BLaER1 treated with 17β-estradiol and CSF1 and Interleukin-3, amounts not matched to agents 10 nM and 100 nM (cell line): ENCODE data around the gene P4HB.

Experiments used
- H3K27ac ChIP-seq, 11 experiments: shearing (Covaris generic); formaldehyde crosslinking; 2 replicates each; pipeline ENCODE4 v1.8.1; 2022
- H3K27me3 ChIP-seq, 11 experiments: shearing (Covaris generic); formaldehyde crosslinking; 2 replicates each; pipeline ENCODE4 v1.8.1; 2022
- H3K36me3 ChIP-seq, 11 experiments: shearing (Covaris generic); formaldehyde crosslinking; 2 replicates each; pipeline ENCODE4 v1.8.1; 2022
- H3K4me1 ChIP-seq, 10 experiments: shearing (Covaris generic); formaldehyde crosslinking; 2 replicates each; pipeline ENCODE4 v1.8.1; 2022
- H3K4me2 ChIP-seq, 11 experiments: shearing (Covaris generic); formaldehyde crosslinking; 2 replicates each; pipeline ENCODE4 v1.8.1; 2022
- H3K4me3 ChIP-seq, 10 experiments: shearing (Covaris generic); formaldehyde crosslinking; 2 replicates each; pipeline ENCODE4 v1.8.1; 2022
- H3K9ac ChIP-seq, 11 experiments: shearing (Covaris generic); formaldehyde crosslinking; 2 replicates each; pipeline ENCODE4 v1.8.1; 2022
- H3K9me3 ChIP-seq, 11 experiments: shearing (Covaris generic); formaldehyde crosslinking; replicated peaks in 1 of 11; 2 replicates each; pipeline ENCODE4 v1.8.1; 2022
- H4K20me1 ChIP-seq, 11 experiments: shearing (Covaris generic); formaldehyde crosslinking; 2 replicates each; pipeline ENCODE4 v1.8.1; 2022
- Cebpa-rat ChIP-seq, 11 experiments: shearing (Covaris generic); IDR thresholded peaks; 2 replicates each; pipeline ENCODE4 v1.8.1; 2022

Gene P4HB

DNA sequence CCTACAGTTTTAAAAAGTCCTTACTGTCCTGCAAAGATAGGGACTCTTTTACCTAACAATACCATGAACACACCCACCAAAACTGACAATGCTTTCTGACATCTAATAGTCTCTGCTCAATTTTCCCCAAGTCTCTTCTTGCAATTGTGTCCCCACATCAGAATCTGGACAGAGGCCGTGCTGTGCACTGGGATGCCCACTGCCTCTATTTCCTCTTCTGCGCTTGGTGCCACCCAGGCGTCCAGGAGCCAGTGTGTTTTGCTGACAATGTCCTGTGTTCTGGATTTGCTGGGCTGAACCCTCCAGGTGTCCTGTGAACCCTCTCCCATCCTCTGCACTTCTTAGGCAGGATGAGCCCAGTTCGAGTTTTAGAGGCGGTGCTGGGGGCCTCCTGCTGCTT lies 17.2 kb upstream of the P4HB start:
- no peak overlapping the region for H3K9ac ChIP-seq
- no peak overlapping the region for H3K4me3 ChIP-seq
- TF ChIP-seq Cebpa-rat (IDR thresholded peaks at IDR 0.05) = no peak
- H4K20me1 ChIP-seq = peaks cover 0 to 27% (median 5%) of the 10 kb centered on the region in 11 experiments; a peak in 8 of 22 replicates
- no peaks in the 10 kb centered on the region for H3K27me3 ChIP-seq
- no peaks in the 10 kb centered on the region for H3K9me3 ChIP-seq
- peaks cover 49 to 64% (median 57%) of the 10 kb centered on the region in 11 experiments for H3K36me3 ChIP-seq
- no peak overlapping the region for H3K27ac ChIP-seq
- H3K4me2 ChIP-seq = no peak overlapping the region
- peaks cover 8 to 15% (median 13%) of the 10 kb centered on the region in 10 experiments for H3K4me1 ChIP-seq

DNA sequence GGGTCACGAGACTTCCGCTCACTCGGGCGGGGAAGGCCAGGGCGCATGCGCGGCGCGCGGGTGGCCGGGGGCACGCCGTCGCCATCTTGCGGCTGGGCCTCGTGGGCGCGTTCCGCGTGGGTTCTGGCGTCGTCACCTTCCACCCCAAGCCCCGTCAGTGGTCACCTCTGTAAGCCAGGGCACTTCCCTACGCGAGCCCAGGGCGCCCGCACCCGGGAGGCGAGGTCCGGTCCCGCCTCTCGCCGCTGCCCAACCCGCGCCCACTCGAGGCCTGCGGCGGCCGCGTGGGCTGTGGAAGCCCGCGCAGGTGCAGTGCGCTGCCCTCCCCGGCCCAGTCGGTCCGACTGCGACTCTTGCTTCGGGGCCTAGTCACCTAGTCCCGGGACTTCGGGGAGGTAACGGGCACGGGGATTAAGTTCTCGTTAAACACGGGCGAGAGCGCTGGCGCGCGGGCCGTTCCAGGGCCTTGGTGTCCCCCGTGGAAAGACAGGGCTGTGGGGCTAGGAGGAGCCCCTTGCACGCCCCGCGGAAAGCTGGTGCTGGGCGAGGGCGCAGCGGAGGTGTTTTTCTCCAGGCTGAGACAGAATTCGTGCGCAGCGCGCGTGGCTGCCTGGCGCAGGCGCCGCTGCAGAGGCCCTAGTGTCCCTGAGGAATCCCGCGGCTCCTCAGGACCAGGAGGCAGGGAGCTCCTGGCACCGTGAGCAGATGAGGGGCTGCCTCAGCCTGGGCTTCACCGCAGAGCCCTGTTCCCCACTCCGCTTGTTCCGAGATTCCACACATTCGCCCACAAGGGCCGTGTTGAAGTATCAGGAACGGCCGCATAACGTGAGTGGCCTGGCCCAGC lies 11.3 kb upstream of the P4HB start:
- H3K4me1 ChIP-seq = peaks cover 41 to 58% (median 53%) of the 10 kb centered on the region in 10 experiments
- no peaks in the 10 kb centered on the region for H3K9me3 ChIP-seq
- peak overlapping the region; percentile 91 to 100 (median 96) for H3K4me2 ChIP-seq
- peak overlapping the region; percentile 95 to 100 (median 100) for H3K9ac ChIP-seq
- peak overlapping the region; percentile 96 to 100 (median 100) for H3K27ac ChIP-seq
- H3K4me3 ChIP-seq = peak overlapping the region; percentile 76 to 99 (median 96)
- H3K36me3 ChIP-seq = peaks cover 24 to 39% (median 33%) of the 10 kb centered on the region in 11 experiments
- no peaks in the 10 kb centered on the region for H3K27me3 ChIP-seq
- no peak for TF ChIP-seq Cebpa-rat (IDR thresholded peaks at IDR 0.05)
- peaks cover 38 to 42% (median 41%) of the 10 kb centered on the region in 11 experiments for H4K20me1 ChIP-seq

DNA sequence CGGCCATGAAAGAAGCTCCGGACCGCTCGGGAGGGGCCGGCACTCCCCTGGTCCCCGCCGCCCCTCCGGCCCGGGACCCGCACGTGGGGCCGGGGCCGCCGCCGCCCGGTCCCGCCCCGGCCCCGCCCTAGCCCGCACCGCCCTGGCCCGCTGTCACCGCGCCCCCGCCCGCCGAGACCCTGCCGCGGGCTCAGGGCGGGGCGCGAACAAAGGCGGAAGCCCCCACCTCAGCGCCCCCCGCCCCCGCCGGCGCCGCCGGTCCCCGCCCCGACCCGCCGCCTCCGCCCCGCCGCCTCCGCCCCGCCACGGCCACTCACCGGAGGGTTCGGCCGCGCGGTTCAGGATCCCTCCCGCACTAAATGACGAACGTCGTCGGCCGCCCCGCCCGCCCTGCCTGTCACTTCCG lies 10.6 kb upstream of the P4HB start, which contains the start of gene ARHGDIA:
Gene ARHGDIA (minus strand): TSS at position 357 of the 406 bp plus-strand sequence. CDS start 1,407 bp downstream, outside the sequence.
- Histone ChIP-seq H3K4me2 (peak within 1 kb of the TSS; percentile 93 to 100 (median 99)), H3K4me3 (peak within 1 kb of the TSS; percentile 76 to 99 (median 96)), H3K9ac (peak within 1 kb of the TSS; percentile 95 to 100 (median 100)), H3K9me3 (no peaks in the 10 kb centered on the region), H3K27ac (peak within 1 kb of the TSS; percentile 96 to 100 (median 100)), H3K36me3 (peaks cover 24 to 42% (median 37%) of the 10 kb centered on the region in 11 experiments), H4K20me1 (peaks cover 44 to 49% (median 48%) of the 10 kb centered on the region in 11 experiments), H3K4me1 (peaks cover 47 to 65% (median 59%) of the 10 kb centered on the region in 10 experiments), H3K27me3 (no peaks in the 10 kb centered on the region)
- TF ChIP-seq Cebpa-rat (IDR thresholded peaks at IDR 0.05) = no peak

DNA sequence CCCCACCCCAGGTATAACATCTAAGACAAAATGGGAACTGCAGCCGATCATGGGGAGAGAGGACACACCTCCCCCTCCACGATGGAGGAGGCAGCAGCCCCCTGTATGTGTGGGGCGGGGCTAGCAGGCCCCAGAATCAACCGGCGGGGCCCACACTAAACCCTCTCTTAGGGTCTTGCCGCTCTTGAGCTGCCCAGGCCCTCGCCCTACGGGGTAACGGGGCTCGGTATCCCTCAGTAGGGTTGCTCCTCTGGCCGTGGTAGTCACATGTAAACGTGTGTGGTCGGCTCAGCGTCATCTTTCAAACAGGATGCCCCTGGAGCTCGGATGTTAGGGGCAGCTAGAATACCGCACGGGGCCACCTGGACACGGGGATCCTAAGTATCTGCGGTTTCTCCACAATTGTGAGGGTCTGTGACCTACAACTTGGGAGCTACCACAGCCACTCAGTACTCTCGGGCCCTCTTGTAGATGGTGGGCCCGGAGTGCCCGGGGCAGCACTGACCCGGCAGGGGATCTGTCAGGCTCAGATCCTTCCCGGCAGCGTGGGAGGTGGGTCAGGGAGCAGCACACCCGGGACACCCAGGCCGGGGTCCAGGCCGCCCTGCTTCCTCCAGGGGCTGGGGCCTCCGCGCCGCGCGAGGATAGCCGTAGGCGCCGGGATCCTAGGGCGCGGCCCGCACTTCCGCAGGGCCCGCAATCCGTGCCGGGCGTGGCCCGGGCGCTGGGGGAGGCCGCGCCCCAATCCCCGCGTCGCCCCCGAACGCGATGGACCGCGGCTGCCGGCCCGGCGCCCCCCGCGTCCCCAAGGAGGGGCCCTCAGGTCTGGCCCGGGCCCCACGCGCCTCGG lies 10.0 kb upstream of the P4HB start:
- Histone ChIP-seq H3K27ac (peak overlapping the region; percentile 96 to 100 (median 100)), H3K9ac (peak overlapping the region; percentile 95 to 100 (median 100)), H3K4me3 (peak overlapping the region; percentile 76 to 99 (median 96)), H3K4me2 (peak overlapping the region; percentile 89 to 99 (median 97)), H3K27me3 (no peaks in the 10 kb centered on the region), H3K36me3 (peaks cover 24 to 48% (median 38%) of the 10 kb centered on the region in 11 experiments), H4K20me1 (peaks cover 51 to 55% (median 54%) of the 10 kb centered on the region in 11 experiments), H3K4me1 (peaks cover 54 to 71% (median 66%) of the 10 kb centered on the region in 10 experiments), H3K9me3 (no peaks in the 10 kb centered on the region)
- no peak for TF ChIP-seq Cebpa-rat (IDR thresholded peaks at IDR 0.05)

DNA sequence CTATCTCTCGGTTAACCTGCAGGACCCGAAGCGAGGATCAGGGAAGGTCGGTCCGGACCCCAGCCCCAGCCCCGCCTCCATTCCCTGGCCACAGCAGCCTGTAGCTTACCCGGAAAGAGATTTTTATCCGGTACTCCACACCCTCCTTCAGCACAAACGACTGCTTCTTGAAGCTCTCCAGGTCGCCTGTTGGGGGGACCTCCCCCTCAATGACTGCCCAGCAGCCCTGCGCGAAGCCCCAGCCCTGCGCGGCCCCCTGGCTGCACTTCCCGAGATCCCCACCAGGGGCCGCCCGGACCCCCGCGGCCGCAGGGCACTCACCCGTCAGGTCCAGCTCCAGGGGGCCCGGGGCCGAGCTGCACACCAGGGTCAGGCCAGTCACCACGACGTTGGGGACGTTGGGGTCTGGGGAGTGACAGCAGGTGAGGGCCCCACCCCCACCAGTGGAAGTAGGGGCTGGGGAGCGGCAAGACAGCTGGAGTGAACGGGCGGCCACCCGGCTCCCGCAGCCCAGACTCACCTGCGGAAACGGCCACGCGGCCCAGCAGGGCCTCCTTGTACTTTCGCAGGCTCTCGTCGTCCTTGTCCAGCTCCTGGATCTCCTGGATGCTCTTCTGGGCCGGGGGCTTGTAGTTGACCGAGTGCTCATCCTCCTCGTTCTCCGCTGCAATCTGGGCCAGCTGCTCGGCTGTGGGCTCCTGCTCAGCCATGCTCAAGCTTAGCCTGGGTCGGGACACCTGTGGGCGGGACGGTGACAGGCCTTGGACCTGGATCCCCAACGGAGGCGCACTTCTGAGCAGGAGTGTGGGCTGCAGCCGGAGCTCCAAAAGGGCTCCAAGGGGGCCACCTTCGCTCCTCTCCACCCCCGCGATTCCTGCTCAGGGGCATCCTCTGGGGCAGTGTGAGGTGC lies 9.1 kb upstream of the P4HB start:
- peak overlapping the region; percentile 96 to 100 (median 100); a peak in 21 of 22 replicates for H3K27ac ChIP-seq
- H3K36me3 ChIP-seq = peaks cover 24 to 53% (median 39%) of the 10 kb centered on the region in 11 experiments
- no peak for TF ChIP-seq Cebpa-rat (IDR thresholded peaks at IDR 0.05)
- H3K27me3 ChIP-seq = no peaks in the 10 kb centered on the region
- peak overlapping the region; percentile 95 to 100 (median 100) for H3K9ac ChIP-seq
- peak overlapping the region; percentile 76 to 99 (median 96) for H3K4me3 ChIP-seq
- H3K4me2 ChIP-seq = peak overlapping the region; percentile 89 to 99 (median 97)
- H4K20me1 ChIP-seq = peaks cover 55 to 63% (median 61%) of the 10 kb centered on the region in 11 experiments
- H3K4me1 ChIP-seq = peaks cover 58 to 80% (median 71%) of the 10 kb centered on the region in 10 experiments
- H3K9me3 ChIP-seq = no peaks in the 10 kb centered on the region

DNA sequence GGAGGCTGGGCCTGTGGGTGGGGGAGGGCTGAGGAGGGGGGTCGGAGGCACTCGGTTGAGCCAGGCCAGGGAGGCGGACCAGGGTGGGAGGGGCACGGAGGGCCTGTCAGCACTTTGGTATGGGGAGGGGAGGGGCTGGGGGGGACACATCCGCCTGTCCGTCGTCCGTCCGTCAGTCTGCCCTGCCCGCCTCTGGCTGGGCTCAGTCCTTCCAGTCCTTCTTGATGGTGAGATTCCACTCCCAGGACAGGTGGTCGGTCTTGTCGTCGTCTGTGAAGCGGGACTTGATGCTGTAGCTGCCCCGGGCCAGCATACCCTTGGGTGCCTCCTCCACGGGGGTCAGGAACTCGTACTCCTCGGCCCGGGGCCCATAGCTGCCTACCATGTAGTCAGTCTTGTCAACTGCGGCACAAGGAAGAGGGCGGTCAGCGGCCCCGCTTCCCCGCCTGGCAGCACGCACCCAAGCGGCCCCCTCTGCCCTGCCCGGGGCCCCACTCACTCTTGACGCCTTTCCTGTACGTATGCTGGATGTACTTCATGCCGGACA lies 8.4 kb upstream of the P4HB start:
- Histone ChIP-seq H3K27me3 (no peaks in the 10 kb centered on the region), H3K9me3 (no peaks in the 10 kb centered on the region), H3K36me3 (peaks cover 24 to 53% (median 42%) of the 10 kb centered on the region in 11 experiments), H3K4me1 (peaks cover 65 to 85% (median 75%) of the 10 kb centered on the region in 10 experiments), H3K9ac (peak overlapping the region; percentile 95 to 100 (median 100); a peak in 21 of 22 replicates), H3K4me3 (peak overlapping the region; percentile 76 to 99 (median 96)), H4K20me1 (peaks cover 55 to 70% (median 68%) of the 10 kb centered on the region in 11 experiments), H3K27ac (peak overlapping the region in 8 of 11 experiments; percentile 40 to 100 (median 100); a peak in 8 of 22 replicates), H3K4me2 (peak overlapping the region; percentile 89 to 99 (median 97))
- TF ChIP-seq Cebpa-rat (IDR thresholded peaks at IDR 0.05) = no peak

DNA sequence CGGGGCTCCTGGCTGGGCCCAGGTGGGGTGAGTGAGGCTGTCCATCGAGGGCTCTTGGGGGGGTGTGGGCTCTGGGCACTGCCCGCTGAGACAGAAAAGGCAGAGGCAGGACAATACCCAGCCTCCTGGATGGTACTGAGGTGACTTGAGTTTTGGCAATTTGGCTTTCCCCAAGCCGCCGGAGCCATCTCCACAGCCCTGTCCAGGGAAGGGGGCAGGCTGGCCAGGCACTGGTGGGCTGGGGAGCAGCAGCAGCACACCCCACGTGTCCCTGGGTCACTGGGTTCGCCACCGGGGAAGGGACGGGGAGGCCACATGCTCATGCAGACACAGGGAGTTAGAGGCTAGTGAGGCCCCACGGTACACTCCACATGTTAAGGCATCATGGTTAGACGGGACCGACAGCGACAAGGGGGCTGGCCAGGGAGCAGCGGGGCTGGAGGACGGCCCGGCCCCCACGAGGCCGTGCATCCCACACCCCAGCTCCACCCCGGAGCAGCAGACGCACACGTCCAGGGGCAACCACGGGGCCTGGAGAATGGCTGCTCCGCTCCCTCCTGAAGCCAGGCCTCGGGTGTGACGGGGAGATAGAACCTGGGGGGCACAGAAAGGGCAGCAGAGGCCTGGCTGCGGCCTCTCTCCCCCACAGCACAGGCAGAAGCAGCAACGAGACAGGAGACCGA lies 7.8 kb upstream of the P4HB start:
- H3K9ac ChIP-seq = peak overlapping the region; percentile 47 to 88 (median 60); a peak in 20 of 22 replicates
- H4K20me1 ChIP-seq = peaks cover 55 to 75% (median 68%) of the 10 kb centered on the region in 11 experiments
- peak overlapping the region in 10 of 11 experiments; percentile 34 to 78 (median 55); a peak in 15 of 22 replicates for H3K27ac ChIP-seq
- peak overlapping the region; percentile 53 to 99 (median 68) for H3K4me2 ChIP-seq
- no peaks in the 10 kb centered on the region for H3K9me3 ChIP-seq
- no peaks in the 10 kb centered on the region for H3K27me3 ChIP-seq
- peaks cover 24 to 58% (median 46%) of the 10 kb centered on the region in 11 experiments for H3K36me3 ChIP-seq
- no peak overlapping the region for H3K4me3 ChIP-seq
- no peak for TF ChIP-seq Cebpa-rat (IDR thresholded peaks at IDR 0.05)
- peaks cover 68 to 85% (median 78%) of the 10 kb centered on the region in 10 experiments for H3K4me1 ChIP-seq
